Karpas-422 (cell line): ENCODE data around the gene FNDC3B. TPM values are rescaled to one million over a fixed set of nuclear protein-coding genes. Genes with fewer than 3 reads are reported as not detected.

ENCODE experiments used
- DNase-seq: peaks from one replicate; pipeline ENCODE4 v3.0.0-alpha.2; 2015
- H2AFZ ChIP-seq: fragments of 200-600 bp; sonication (generic); 2 replicates; pipeline ENCODE4 v1.6.1; 2014; ENCODE audit warnings: antibody characterized with exemption, low read length, mixed read lengths
- H3K27ac ChIP-seq: fragments of 200-600 bp; sonication (generic); 2 replicates; pipeline ENCODE4 v1.5.1; 2014; ENCODE audit warnings: mild to moderate bottlenecking, low read length, moderate library complexity
- H3K27me3 ChIP-seq: fragments of 200-600 bp; sonication (generic); 2 replicates; pipeline ENCODE4 v1.6.1; 2014; ENCODE audit warnings: low read length, mixed read lengths
- H3K36me3 ChIP-seq: fragments of 200-600 bp; sonication (generic); 2 replicates; pipeline ENCODE4 v1.6.1; 2014; ENCODE audit warnings: low read length, mixed read lengths; ENCODE audit not compliant: insufficient read depth
- H3K4me1 ChIP-seq: fragments of 200-600 bp; sonication (generic); 2 replicates; pipeline ENCODE4 v1.6.1; 2014; ENCODE audit warnings: mild to moderate bottlenecking, low read length, mixed read lengths
- H3K4me2 ChIP-seq: fragments of 200-600 bp; sonication (generic); 2 replicates; pipeline ENCODE4 v1.6.1; 2014; ENCODE audit warnings: low read length, low read depth, mild to moderate bottlenecking; ENCODE audit not compliant: poor library complexity, severe bottlenecking
- H3K4me3 ChIP-seq: fragments of 200-600 bp; sonication (generic); 2 replicates; pipeline ENCODE4 v1.5.1; 2014; ENCODE audit warnings: mild to moderate bottlenecking, antibody characterized with exemption, low read length, mixed read lengths
- H3K79me2 ChIP-seq: fragments of 200-600 bp; sonication (generic); 2 replicates; pipeline ENCODE4 v1.6.1; 2014; ENCODE audit warnings: mild to moderate bottlenecking, low read length, mixed read lengths
- H3K9ac ChIP-seq: fragments of 200-600 bp; sonication (generic); 2 replicates; pipeline ENCODE4 v1.6.0; 2014; ENCODE audit warnings: low read length
- H3K9me2 ChIP-seq: fragments of 200-600 bp; sonication (generic), shearing (Covaris generic); replicated peaks from 2 replicates; pipeline ENCODE4 v1.6.0; 2014; ENCODE audit warnings: mild to moderate bottlenecking, low read length, moderate library complexity; ENCODE audit not compliant: insufficient read depth
- H3K9me3 ChIP-seq: fragments of 300-700, 200-600 bp; sonication (generic); 2 replicates; pipeline ENCODE4 v1.6.1; 2014; ENCODE audit warnings: low read length, mixed read lengths
- H4K20me1 ChIP-seq: fragments of 200-600 bp; sonication (generic); 2 replicates; pipeline ENCODE4 v1.6.1; 2014; ENCODE audit warnings: mild to moderate bottlenecking, antibody characterized with exemption, low read length, low read depth; ENCODE audit not compliant: insufficient read depth
- total RNA-seq: library from RNA; depleted of rRNA; stranded (reverse); fragments of >200 nt; shearing (Covaris generic); gene quantifications from 2 replicates; pipeline ENCODE4 v1.2.3, GENCODE V29; 2014; ENCODE audit warnings: low replicate concordance

The FNDC3B gene
- total RNA-seq, 1 experiment from 2014 or later, result 2.6 TPM

- Histone ChIP-seq H3K79me2 (no peaks in the 10 kb centered on the region), H3K4me3 (no peak overlapping the region), H3K27ac (no peak overlapping the region), H3K36me3 (no peaks in the 10 kb centered on the region), H2AFZ (no peak overlapping the region), H4K20me1 (no peaks in the 10 kb centered on the region), H3K9me2 (no peaks in the 10 kb centered on the region), H3K4me1 (no peaks in the 10 kb centered on the region), H3K9ac (no peak overlapping the region), H3K9me3 (no peaks in the 10 kb centered on the region), H3K27me3 (no peaks in the 10 kb centered on the region), H3K4me2 (no peak overlapping the region)
- DNase-seq, result no peak
Observed at GRCh38 chr3:172288651-172289050, 249.3 kb downstream of the FNDC3B start.

DNA sequence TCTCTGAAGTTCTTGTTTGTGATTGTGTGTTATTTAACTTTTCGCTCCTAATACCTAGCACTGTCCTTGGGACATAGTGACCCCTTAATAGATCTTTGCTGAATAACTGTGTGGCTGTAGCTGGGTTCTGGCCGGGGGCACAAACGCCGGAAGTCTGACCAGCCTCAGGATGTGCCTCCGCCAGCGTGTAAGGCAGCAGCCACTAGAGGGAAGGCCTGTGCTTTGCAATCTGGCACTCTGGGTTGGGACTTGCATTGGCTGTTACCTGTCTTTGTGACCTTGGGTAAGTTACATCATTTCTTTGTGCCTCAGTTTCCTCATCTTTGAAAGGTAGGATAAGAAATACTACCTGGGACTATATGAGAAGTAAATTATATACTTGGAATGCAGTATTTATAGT lies 250.2 kb downstream of the FNDC3B start:
- Histone ChIP-seq H3K9me2 (no peaks in the 10 kb centered on the region; the same call in 1 of the 2 replicates), H3K27ac (no peak overlapping the region), H3K4me1 (no peaks in the 10 kb centered on the region), H4K20me1 (no peaks in the 10 kb centered on the region), H3K79me2 (no peaks in the 10 kb centered on the region), H3K27me3 (no peaks in the 10 kb centered on the region), H3K36me3 (no peaks in the 10 kb centered on the region), H2AFZ (no peak overlapping the region), H3K4me2 (no peak overlapping the region), H3K9me3 (no peaks in the 10 kb centered on the region), H3K4me3 (no peak overlapping the region), H3K9ac (no peak overlapping the region)
- DNase-seq, result peak; percentile 60

GRCh38 chr3:172290457-172290856 lies 251.1 kb downstream of the FNDC3B start:
- H3K27ac ChIP-seq, result no peak overlapping the region
- no peaks in the 10 kb centered on the region for H3K79me2 ChIP-seq
- no peak for DNase-seq
- H3K4me3 ChIP-seq, result no peak overlapping the region
- H3K9me2 ChIP-seq, result no peaks in the 10 kb centered on the region; the same call in 1 of the 2 replicates
- no peaks in the 10 kb centered on the region for H3K36me3 ChIP-seq
- no peak overlapping the region for H2AFZ ChIP-seq
- H3K4me2 ChIP-seq, result no peak overlapping the region
- no peaks in the 10 kb centered on the region for H3K9me3 ChIP-seq
- H3K4me1 ChIP-seq, result no peaks in the 10 kb centered on the region
- H3K27me3 ChIP-seq, result no peaks in the 10 kb centered on the region
- H4K20me1 ChIP-seq, result no peaks in the 10 kb centered on the region
- no peak overlapping the region for H3K9ac ChIP-seq

DNA sequence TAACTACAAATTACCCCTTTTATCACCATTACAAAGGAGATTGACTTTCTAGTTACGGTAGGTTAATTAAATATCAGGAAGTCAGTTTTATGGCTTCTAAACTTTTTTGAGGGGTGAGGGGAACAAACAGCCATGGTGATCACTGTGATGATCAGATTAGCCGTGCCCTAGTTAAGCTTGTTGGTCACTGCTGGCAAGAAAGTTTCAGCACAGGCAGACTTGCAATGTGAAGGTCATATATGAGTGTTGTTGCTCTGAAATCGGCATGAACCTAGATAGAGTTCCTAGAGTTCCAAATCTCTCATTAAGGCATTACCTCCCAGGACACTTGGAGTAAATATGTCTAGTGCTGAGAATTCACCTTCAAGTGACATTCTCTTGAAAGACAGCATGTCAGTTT lies 252.3 kb downstream of the FNDC3B start:
- H3K4me2 ChIP-seq, result no peak overlapping the region
- H3K79me2 ChIP-seq, result no peaks in the 10 kb centered on the region
- H3K9me3 ChIP-seq, result no peaks in the 10 kb centered on the region
- no peaks in the 10 kb centered on the region for H4K20me1 ChIP-seq
- no peak overlapping the region for H2AFZ ChIP-seq
- no peak overlapping the region for H3K9ac ChIP-seq
- H3K27me3 ChIP-seq, result no peaks in the 10 kb centered on the region
- no peak overlapping the region for H3K27ac ChIP-seq
- no peaks in the 10 kb centered on the region; the same call in 1 of the 2 replicates for H3K9me2 ChIP-seq
- no peaks in the 10 kb centered on the region for H3K4me1 ChIP-seq
- no peaks in the 10 kb centered on the region for H3K36me3 ChIP-seq
- no peak for DNase-seq
- no peak overlapping the region for H3K4me3 ChIP-seq

DNA sequence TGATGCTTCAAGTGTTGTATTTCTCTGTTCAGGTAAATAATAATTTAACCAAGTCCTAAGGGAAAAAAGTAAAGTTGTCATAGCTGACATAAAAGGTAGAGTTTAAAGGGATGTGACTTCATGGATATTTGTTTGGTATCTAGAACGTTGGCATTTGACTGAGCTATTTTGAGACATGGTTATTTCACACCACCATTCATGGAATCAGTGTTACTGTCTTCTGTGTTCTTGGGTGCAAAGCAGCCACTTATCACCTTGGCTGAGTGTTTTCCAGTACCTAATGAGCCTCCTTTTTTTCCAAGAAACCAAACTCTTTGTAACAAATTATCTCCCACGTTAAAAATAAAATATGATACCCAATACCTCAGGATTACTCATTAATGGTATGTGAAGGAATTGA lies 253.0 kb downstream of the FNDC3B start:
- H3K4me3 ChIP-seq, result no peak overlapping the region
- no peak for DNase-seq
- no peaks in the 10 kb centered on the region; the same call in 1 of the 2 replicates for H3K9me2 ChIP-seq
- H2AFZ ChIP-seq, result no peak overlapping the region
- no peaks in the 10 kb centered on the region for H3K79me2 ChIP-seq
- H3K9ac ChIP-seq, result no peak overlapping the region
- no peaks in the 10 kb centered on the region for H3K9me3 ChIP-seq
- no peaks in the 10 kb centered on the region for H3K4me1 ChIP-seq
- H3K36me3 ChIP-seq, result no peaks in the 10 kb centered on the region
- no peaks in the 10 kb centered on the region for H3K27me3 ChIP-seq
- no peak overlapping the region for H3K27ac ChIP-seq
- no peak overlapping the region for H3K4me2 ChIP-seq
- H4K20me1 ChIP-seq, result no peaks in the 10 kb centered on the region

DNA sequence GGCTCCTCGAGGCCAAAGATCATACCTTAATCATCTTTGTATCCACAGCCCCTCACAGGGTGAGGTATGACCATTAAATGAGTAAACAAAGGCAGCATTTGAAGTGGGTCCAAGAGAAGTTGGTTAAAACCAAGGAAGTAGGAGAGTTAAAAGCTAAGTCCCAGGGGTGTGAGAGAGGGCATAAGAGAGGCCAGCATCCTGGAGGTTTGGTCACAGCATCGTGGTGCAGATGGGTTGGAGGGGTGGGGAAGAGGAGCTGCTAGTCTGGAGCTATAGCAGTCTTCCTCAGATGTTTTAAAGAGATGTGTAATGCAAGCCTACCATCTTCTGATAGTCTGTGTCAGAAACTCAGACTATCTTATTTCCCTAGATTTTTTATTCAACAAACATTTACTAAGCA lies 253.7 kb downstream of the FNDC3B start:
- no peak overlapping the region for H3K4me3 ChIP-seq
- no peak overlapping the region for H3K4me2 ChIP-seq
- H2AFZ ChIP-seq, result no peak overlapping the region
- no peaks in the 10 kb centered on the region for H3K36me3 ChIP-seq
- no peaks in the 10 kb centered on the region for H3K4me1 ChIP-seq
- H3K27me3 ChIP-seq, result no peaks in the 10 kb centered on the region
- no peaks in the 10 kb centered on the region; the same call in 1 of the 2 replicates for H3K9me2 ChIP-seq
- no peak for DNase-seq
- no peaks in the 10 kb centered on the region for H3K9me3 ChIP-seq
- no peak overlapping the region for H3K27ac ChIP-seq
- no peaks in the 10 kb centered on the region for H3K79me2 ChIP-seq
- H3K9ac ChIP-seq, result no peak overlapping the region
- no peaks in the 10 kb centered on the region for H4K20me1 ChIP-seq

DNA sequence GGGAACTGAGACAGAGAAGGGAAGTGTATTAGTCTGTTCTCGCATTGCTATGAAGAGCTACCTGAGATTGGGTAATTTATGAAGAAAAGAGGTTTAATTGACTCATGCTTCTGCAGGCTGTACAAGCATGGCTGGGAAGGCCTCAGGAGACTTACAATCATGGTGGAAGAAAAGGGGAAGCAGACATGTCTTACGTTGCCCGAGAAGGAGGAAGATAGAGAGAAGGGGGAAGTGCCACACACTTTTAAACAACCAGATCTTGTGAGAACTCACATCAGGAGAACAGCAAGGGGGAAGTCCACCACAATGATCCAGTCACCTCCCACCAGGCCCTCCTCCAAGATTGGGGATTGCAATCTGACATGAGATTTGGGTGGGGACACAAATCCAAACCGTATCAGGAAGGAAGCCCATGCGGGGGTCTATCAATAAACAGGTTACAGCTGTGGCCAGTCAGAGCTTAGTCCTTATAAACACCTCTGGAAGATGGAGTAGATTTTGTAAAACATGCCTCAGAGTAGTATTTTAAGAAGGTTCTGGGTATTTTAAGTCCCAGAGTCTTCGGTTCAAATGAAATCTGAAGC lies 254.9 kb downstream of the FNDC3B start:
- Histone ChIP-seq H3K36me3 (no peaks in the 10 kb centered on the region), H2AFZ (no peak overlapping the region), H3K9ac (no peak overlapping the region), H3K4me2 (no peak overlapping the region), H3K9me3 (no peaks in the 10 kb centered on the region), H3K27ac (no peak overlapping the region), H4K20me1 (no peaks in the 10 kb centered on the region), H3K9me2 (no peaks in the 10 kb centered on the region; the same call in 1 of the 2 replicates), H3K27me3 (no peaks in the 10 kb centered on the region), H3K4me3 (no peak overlapping the region), H3K4me1 (no peaks in the 10 kb centered on the region), H3K79me2 (no peaks in the 10 kb centered on the region)
- DNase-seq, result no peak

- no peaks in the 10 kb centered on the region for H4K20me1 ChIP-seq
Observed at GRCh38 chr3:172296248-172296974, 257.0 kb downstream of the FNDC3B start.

More at GRCh38 chr3:172296248-172296974, 257.0 kb downstream of the FNDC3B start:
- Histone ChIP-seq H3K27me3 (no peaks in the 10 kb centered on the region), H3K4me1 (no peaks in the 10 kb centered on the region), H3K4me3 (no peak overlapping the region), H2AFZ (no peak overlapping the region), H3K9ac (no peak overlapping the region), H3K36me3 (no peaks in the 10 kb centered on the region), H3K4me2 (no peak overlapping the region), H3K27ac (no peak overlapping the region), H3K79me2 (no peaks in the 10 kb centered on the region), H3K9me2 (no peaks in the 10 kb centered on the region; the same call in 1 of the 2 replicates), H3K9me3 (no peaks in the 10 kb centered on the region)
- DNase-seq, result no peak
